MCF 10A (cell line): Measurements from ENCODE around the gene FOXK1. TPM values are rescaled to one million over a fixed set of nuclear protein-coding genes. Genes with fewer than 3 reads are reported as not detected.

ENCODE experiments used
- BruUV-seq: library from RNA; stranded (reverse); fragments of 400-500 nt; replicated peaks from 2 replicates; lab custom pipeline; 2021; lab: Mats Ljungman, UMichigan
- CTCF ChIA-PET: fragments of 300-600 bp; sonication (Branson Sonifier 250); formaldehyde crosslinking; extraction: SDS; loops from one replicate; lab custom pipeline; 2021; ENCODE audit warnings: antibody characterized with exemption, inconsistent platforms; lab: Yijun Ruan, JAX
- POLR2A ChIA-PET: fragments of 300-600, 350-650 bp; sonication (Branson Sonifier 250); formaldehyde crosslinking; extraction: SDS; loops from one replicate; lab custom pipeline; 2020; ENCODE audit warnings: antibody characterized with exemption, inconsistent platforms; lab: Yijun Ruan, JAX
- DNase-seq: peaks from one replicate; pipeline ENCODE4 v3.0.0-alpha.2; 2018; ENCODE audit not compliant: unreplicated experiment
- H3K27ac Mint-ChIP-seq: one replicate; pipeline ENCODE4 v1.8.0; 2022; ENCODE audit warnings: mild to moderate bottlenecking, low read depth, mixed read lengths; ENCODE audit not compliant: unreplicated experiment
- H3K27me3 Mint-ChIP-seq: one replicate; pipeline ENCODE4 v1.8.0; 2022; ENCODE audit warnings: mixed read lengths; ENCODE audit not compliant: insufficient read depth, unreplicated experiment
- H3K36me3 Mint-ChIP-seq: one replicate; pipeline ENCODE4 v1.8.0; 2022; ENCODE audit warnings: mild to moderate bottlenecking, moderate library complexity, mixed read lengths; ENCODE audit not compliant: insufficient read depth, unreplicated experiment
- H3K4me1 Mint-ChIP-seq: one replicate; pipeline ENCODE4 v1.8.0; 2022; ENCODE audit warnings: mixed read lengths; ENCODE audit not compliant: insufficient read depth, unreplicated experiment
- H3K4me3 Mint-ChIP-seq: one replicate; pipeline ENCODE4 v1.8.0; 2022; ENCODE audit warnings: mild to moderate bottlenecking, moderate library complexity, mixed read lengths; ENCODE audit not compliant: unreplicated experiment
- H3K9me3 Mint-ChIP-seq: one replicate; pipeline ENCODE4 v1.8.0; 2022; ENCODE audit warnings: mixed read lengths; ENCODE audit not compliant: unreplicated experiment
- intact Hi-C: fragments of 100-400 bp; cut with micrococcal nuclease; formaldehyde crosslinking; loops from 2 replicates; pipeline ENCODE4 v1.14.1; 2022
- total RNA-seq: library from RNA; stranded (reverse); gene quantifications from 2 replicates; pipeline ENCODE4 v1.2.3, GENCODE V29; 2022
- TF ChIP-seq, protein P1 (sequence below): fragments of 200-600 bp; IDR thresholded peaks from one replicate; pipeline ENCODE4 v1.8.0; 2022; ENCODE audit warnings: antibody characterized with exemption, mild to moderate bottlenecking; ENCODE audit not compliant: unreplicated experiment

FOXK1 gene
- total RNA-seq, 1 experiment from 2014 or later: 37.7 TPM

DNA sequence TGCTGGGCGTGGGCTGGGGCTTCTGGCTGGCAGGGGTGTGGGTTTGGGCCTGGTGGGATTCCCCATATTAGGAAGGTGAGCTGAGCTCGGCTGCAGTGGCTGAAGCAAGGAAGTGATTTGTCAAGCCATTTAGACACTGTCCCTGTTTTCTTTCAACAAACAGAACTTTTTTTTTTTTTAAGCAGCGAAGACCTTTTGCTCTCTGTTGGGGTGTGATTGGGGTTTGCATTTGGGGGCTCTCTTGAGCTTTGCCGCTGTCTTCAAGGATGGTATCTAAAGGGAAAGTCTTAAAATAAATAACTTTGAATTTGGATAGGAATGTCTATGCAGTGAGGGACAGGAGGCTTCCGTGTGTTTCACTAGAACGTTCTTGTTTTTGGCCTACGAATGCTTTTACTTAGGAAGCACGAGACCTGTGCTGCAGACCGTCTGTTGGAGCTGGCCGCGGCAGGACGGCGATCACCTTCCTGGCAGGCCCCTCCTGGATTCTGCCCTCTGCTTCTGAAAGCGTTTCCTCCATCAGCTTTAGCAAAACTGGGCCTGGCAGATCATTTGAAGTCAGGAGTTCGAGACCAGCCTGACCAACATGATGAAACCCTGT is 43.9 kb downstream of the FOXK1 start:
- ChIA-PET CTCF (interaction anchor here (0.7 kb wide), 1 partner anchor 15 kb away, joined by 4 read pairs; no protein-coding TSS in a partner anchor), POLR2A (interaction anchor here (1.5 to 3.4 kb wide), 6 partner anchors 7 to 84 kb away, joined by 4 to 25 read pairs (median 10); partner anchors contain the start of gene AP5Z1)
- Mint-ChIP-seq H3K36me3 (peaks cover 42% of the 10 kb centered on the region), H3K4me3 (peak overlapping the region; percentile 87), H3K27ac (peak overlapping the region; percentile 95), H3K4me1 (peaks cover 19% of the 10 kb centered on the region), H3K9me3 (no peaks in the 10 kb centered on the region), H3K27me3 (no peaks in the 10 kb centered on the region)
- TF ChIP-seq, protein P1, sequence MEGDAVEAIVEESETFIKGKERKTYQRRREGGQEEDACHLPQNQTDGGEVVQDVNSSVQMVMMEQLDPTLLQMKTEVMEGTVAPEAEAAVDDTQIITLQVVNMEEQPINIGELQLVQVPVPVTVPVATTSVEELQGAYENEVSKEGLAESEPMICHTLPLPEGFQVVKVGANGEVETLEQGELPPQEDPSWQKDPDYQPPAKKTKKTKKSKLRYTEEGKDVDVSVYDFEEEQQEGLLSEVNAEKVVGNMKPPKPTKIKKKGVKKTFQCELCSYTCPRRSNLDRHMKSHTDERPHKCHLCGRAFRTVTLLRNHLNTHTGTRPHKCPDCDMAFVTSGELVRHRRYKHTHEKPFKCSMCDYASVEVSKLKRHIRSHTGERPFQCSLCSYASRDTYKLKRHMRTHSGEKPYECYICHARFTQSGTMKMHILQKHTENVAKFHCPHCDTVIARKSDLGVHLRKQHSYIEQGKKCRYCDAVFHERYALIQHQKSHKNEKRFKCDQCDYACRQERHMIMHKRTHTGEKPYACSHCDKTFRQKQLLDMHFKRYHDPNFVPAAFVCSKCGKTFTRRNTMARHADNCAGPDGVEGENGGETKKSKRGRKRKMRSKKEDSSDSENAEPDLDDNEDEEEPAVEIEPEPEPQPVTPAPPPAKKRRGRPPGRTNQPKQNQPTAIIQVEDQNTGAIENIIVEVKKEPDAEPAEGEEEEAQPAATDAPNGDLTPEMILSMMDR: no peak
- intact Hi-C loops: no loop called here
- no TSS peak for BruUV-seq
- DNase-seq: no peak

DNA sequence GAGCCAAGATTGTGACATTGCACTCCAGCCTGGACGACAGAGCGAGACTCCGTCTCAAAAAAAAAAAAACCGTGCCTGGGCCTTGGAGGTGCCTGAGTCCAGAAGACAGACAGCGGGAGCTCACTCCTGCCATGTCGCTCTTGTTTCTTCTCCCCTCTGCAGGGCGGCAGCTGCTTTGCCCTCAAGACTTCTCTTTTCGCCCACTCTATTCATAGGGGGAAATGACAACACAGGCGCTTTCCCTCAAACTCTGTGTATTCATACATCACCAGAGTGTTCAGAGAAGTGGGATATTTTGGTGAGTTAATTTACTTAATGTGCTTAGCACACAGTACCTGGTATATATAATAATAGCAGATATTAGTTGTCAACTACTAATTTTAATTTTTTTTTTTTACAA is 44.5 kb downstream of the FOXK1 start:
- no peaks in the 10 kb centered on the region for H3K9me3 Mint-ChIP-seq
- H3K36me3 Mint-ChIP-seq: peaks cover 47% of the 10 kb centered on the region
- no peak for DNase-seq
- POLR2A ChIA-PET: interaction anchor here (1.7 to 3.4 kb wide), 5 partner anchors 11 to 85 kb away, joined by 4 to 25 read pairs (median 10); partner anchors contain the start of gene AP5Z1
- intact Hi-C loops: no loop called here
- no peak overlapping the region for H3K27ac Mint-ChIP-seq
- TF ChIP-seq, protein P1: no peak
- peaks cover 17% of the 10 kb centered on the region for H3K4me1 Mint-ChIP-seq
- peak overlapping the region; percentile 87 for H3K4me3 Mint-ChIP-seq
- CTCF ChIA-PET: interaction anchor here (0.7 kb wide), 1 partner anchor 15 kb away, joined by 4 read pairs; no protein-coding TSS in a partner anchor
- no TSS peak for BruUV-seq
- H3K27me3 Mint-ChIP-seq: no peaks in the 10 kb centered on the region

DNA sequence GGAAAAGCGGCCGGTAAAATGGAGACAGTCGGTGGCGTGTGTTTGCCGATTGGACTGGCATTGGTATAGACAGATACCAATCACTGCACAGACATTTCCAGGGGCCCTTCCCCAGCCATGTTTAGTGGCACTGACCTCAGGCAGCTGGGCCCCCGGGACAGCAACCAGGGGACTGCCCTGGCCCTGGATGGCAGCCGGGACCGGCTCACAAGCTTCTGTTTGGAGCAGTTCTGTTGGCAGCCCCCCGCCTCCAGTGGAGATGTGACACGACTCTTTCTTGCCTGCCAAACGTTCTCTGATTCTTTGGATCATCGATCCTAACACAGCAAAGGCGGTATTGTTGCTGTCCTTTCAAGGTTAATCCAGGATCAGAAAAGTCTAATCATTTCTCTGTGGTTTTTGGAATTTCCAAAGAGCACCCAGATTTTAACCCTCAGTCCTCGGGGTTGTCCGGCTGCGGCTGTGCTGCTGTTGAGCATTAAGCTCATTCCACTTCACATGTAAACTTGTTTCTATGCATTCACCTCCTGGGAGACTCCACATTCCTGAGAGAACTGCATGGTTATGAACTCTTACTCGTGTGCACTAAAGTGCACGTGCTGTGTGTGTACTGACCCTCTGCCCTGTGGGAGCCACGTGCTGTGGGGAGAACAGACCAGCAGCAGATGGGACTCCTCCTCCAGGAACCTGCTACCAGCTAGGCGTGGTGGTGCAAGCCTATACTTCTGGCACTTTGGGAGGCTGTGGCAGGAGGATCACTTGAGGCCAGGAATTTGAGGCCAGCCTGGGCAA is 46.0 kb downstream of the FOXK1 start:
- Mint-ChIP-seq H3K27me3 (no peaks in the 10 kb centered on the region), H3K36me3 (peaks cover 56% of the 10 kb centered on the region), H3K4me1 (peaks cover 17% of the 10 kb centered on the region), H3K9me3 (no peaks in the 10 kb centered on the region), H3K27ac (no peak overlapping the region), H3K4me3 (no peak overlapping the region)
- intact Hi-C loops: no loop called here
- TF ChIP-seq, protein P1: no peak
- ChIA-PET POLR2A (no interaction called here), CTCF (no interaction called here)
- no TSS peak for BruUV-seq
- DNase-seq: no peak

DNA sequence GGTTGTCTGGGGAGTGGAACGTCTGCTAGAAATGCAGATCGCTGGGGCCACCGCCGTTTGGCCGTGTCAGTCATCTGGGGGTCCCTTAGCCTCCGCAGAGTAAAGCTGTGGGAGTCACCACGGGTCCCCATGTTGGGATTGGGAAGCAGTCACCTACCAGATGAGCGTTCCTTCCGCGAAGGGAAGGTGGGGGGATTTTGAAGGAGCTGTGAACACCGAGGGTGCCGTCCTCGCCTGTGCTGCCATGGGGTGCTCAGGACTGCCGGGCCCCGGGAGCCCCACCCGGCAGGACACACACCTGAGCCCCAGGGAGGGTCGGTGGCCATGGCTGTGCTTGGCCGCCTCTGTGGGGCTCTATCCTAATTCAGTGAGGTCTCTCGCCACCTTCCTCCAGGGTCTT is 47.2 kb downstream of the FOXK1 start:
- BruUV-seq: no TSS peak
- Mint-ChIP-seq H3K27ac (no peak overlapping the region), H3K36me3 (peaks cover 45% of the 10 kb centered on the region), H3K9me3 (no peaks in the 10 kb centered on the region), H3K4me1 (peaks cover 17% of the 10 kb centered on the region), H3K4me3 (no peak overlapping the region), H3K27me3 (no peaks in the 10 kb centered on the region)
- ChIA-PET CTCF (interaction anchor here (0.6 kb wide), 1 partner anchor 1956 kb away, joined by 3 read pairs; no protein-coding TSS in a partner anchor), POLR2A (no interaction called here)
- intact Hi-C loops: no loop called here
- no peak for DNase-seq
- TF ChIP-seq, protein P1: no peak
